HL-60 (cell line): Measurements from ENCODE around the gene ANKRD53.

Experiments used
- CTCF ChIP-seq: IDR thresholded peaks from one replicate; pipeline ENCODE4 v1.5.1; 2011; ENCODE audit warnings: low read length, control low read depth, inconsistent platforms; ENCODE audit not compliant: insufficient read depth
- POLR2AphosphoS5 ChIP-seq: IDR thresholded peaks from 2 replicates; pipeline ENCODE4 v1.6.1; 2012; ENCODE audit warnings: low read depth
- SPI1 ChIP-seq: IDR thresholded peaks from 2 replicates; pipeline ENCODE4 v1.6.1; 2012; ENCODE audit warnings: low read depth, mild to moderate bottlenecking, borderline replicate concordance
- TF ChIP-seq, protein P1 (sequence below): IDR thresholded peaks from 2 replicates; pipeline ENCODE4 v1.6.1; 2012; ENCODE audit warnings: low read depth; ENCODE audit not compliant: insufficient replicate concordance

DNA sequence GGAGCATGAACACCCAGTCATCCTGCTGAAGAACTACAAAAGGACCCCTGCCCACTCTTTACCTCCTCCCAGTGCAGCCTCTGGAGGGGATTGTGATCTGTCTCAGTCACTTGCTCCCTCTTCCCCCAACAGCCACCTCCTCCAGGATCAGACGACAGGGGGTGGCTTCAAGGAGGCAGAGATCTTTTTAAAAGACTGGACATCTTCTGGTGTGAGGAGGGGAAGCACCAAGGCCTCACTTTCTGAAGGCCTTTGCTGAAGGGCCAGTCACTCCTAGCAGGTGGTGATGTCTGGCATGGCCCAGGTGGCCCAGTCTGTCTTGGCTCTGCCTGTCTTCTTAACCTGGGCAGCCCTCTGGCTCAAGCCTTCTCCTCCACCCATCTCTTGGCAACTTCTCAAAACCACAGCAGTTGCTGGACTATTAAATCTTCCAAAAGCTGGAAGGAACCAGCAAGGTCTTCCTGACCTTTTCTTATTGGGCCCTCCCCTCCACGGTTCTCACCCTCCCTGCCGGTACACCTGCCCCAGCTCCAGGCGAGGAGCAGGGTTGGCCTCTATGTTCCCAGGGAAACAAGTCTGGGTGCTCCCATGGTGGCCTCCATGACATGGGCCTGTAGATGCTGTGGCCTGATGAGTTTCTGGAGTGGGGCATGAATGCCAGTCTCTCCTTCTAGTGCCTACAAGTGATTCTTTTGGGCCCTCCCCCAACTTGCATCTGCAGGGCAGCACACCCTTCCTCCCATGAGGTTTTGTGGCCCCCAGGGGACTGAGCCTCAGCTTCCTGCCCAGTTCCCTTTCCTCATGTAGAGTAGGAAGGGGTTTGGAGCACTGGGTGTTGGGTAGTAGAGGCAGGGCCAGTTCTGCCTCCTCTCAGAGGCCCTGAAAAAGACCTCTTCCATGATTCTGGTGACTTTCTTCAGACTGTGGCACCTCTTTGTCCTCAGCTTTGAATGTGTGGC is 47.8 kb upstream of the ANKRD53 start:
- TF ChIP-seq CTCF (no peak), SPI1 (no peak), POLR2AphosphoS5 (no peak)
- TF ChIP-seq, protein P1, sequence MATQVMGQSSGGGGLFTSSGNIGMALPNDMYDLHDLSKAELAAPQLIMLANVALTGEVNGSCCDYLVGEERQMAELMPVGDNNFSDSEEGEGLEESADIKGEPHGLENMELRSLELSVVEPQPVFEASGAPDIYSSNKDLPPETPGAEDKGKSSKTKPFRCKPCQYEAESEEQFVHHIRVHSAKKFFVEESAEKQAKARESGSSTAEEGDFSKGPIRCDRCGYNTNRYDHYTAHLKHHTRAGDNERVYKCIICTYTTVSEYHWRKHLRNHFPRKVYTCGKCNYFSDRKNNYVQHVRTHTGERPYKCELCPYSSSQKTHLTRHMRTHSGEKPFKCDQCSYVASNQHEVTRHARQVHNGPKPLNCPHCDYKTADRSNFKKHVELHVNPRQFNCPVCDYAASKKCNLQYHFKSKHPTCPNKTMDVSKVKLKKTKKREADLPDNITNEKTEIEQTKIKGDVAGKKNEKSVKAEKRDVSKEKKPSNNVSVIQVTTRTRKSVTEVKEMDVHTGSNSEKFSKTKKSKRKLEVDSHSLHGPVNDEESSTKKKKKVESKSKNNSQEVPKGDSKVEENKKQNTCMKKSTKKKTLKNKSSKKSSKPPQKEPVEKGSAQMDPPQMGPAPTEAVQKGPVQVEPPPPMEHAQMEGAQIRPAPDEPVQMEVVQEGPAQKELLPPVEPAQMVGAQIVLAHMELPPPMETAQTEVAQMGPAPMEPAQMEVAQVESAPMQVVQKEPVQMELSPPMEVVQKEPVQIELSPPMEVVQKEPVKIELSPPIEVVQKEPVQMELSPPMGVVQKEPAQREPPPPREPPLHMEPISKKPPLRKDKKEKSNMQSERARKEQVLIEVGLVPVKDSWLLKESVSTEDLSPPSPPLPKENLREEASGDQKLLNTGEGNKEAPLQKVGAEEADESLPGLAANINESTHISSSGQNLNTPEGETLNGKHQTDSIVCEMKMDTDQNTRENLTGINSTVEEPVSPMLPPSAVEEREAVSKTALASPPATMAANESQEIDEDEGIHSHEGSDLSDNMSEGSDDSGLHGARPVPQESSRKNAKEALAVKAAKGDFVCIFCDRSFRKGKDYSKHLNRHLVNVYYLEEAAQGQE, result no peak
